ENCODE data around the gene CDYL.
A peak's percentile ranks its signal among the peaks of the same experiment; 100 is the strongest.
"Not testable (repeated sequence)": the region's sequence is repeated elsewhere in the genome, so short reads cannot be mapped to it uniquely, and the experiment has no call there.

The CDYL gene

GRCh38 chr6:4967301-4968030 lies 191.3 kb downstream of the CDYL start:
- peak; percentile 13 for DNase-seq

- no peak for DNase-seq
Measured at GRCh38 chr6:4969609-4970285, 193.5 kb downstream of the CDYL start.

- DNase-seq = no peak
Measured at GRCh38 chr6:4970739-4971395, 194.7 kb downstream of the CDYL start.

- no peak for DNase-seq
Measured at GRCh38 chr6:4971851-4972250, 195.6 kb downstream of the CDYL start.

- no peak for DNase-seq
Measured at GRCh38 chr6:4972438-4972837, 196.2 kb downstream of the CDYL start.

GRCh38 chr6:4973415-4973814 lies 197.2 kb downstream of the CDYL start:
- no peak for DNase-seq

- peak; percentile 29 for DNase-seq
Measured at GRCh38 chr6:4973982-4974745, 198.0 kb downstream of the CDYL start.

GRCh38 chr6:4974962-4975361 lies 198.8 kb downstream of the CDYL start:
- no peak for DNase-seq

GRCh38 chr6:4975506-4975905 lies 199.3 kb downstream of the CDYL start:
- DNase-seq = no peak

- no peak for DNase-seq
Measured at GRCh38 chr6:4977468-4977867, 201.3 kb downstream of the CDYL start.

- no peak for DNase-seq
Measured at GRCh38 chr6:4979426-4979825, 203.2 kb downstream of the CDYL start.

- DNase-seq = no peak
Measured at GRCh38 chr6:4981761-4982160, 205.6 kb downstream of the CDYL start.

GRCh38 chr6:4983322-4983721 lies 207.1 kb downstream of the CDYL start:
- no peak for DNase-seq

GRCh38 chr6:4986999-4987398 lies 210.8 kb downstream of the CDYL start:
- DNase-seq = no peak

GRCh38 chr6:4987432-4987831 lies 211.2 kb downstream of the CDYL start:
- no peak for DNase-seq

GRCh38 chr6:4994741-4995140 lies 218.5 kb downstream of the CDYL start:
- DNase-seq = no peak

GRCh38 chr6:4997862-4998261 lies 221.7 kb downstream of the CDYL start:
- DNase-seq = no peak

- no peak for DNase-seq
Measured at GRCh38 chr6:4999586-4999985, 223.4 kb downstream of the CDYL start.

GRCh38 chr6:5003604-5004372 lies 227.6 kb downstream of the CDYL start, which contains the start of gene RPP40:
RPP40 (minus strand) TSS chr6:5004037; CDS start chr6:5004002, 35 bp downstream.
- DNase-seq = peak; percentile 98

GRCh38 chr6:5004373-5005037 lies 228.3 kb downstream of the CDYL start:
- DNase-seq = no peak

GRCh38 chr6:5005038-5005433 lies 228.8 kb downstream of the CDYL start:
- DNase-seq = not testable (repeated sequence)
